ENCODE data around the gene L2HGDH. TPM values are rescaled to one million over a fixed set of nuclear protein-coding genes. Genes with fewer than 3 reads are reported as not detected.

Gene L2HGDH
- polyA plus RNA-seq, 1 of the 3 experiments (the other 2 are of a cell fraction): 8.4 TPM

DNA sequence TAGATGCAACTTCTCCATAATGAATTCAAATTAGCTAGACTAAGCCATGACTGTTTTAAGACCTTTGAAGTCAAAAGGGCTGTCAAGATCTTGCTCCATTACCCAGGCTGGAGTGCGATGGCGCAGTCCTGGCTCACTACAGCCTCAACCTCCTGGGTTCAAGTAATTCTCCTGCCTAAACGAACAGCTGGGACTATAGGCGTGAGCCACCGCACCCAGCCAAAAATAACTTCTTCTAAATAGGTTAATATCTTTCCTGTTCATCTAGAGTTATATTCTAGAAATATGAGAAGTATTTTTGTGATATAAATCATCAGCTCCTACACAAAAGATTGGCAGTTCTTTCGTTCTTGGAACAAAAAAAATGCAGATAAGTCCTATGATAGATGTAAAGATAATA, 41.1 kb downstream of the L2HGDH start:
- TF ChIP-seq, protein P1, sequence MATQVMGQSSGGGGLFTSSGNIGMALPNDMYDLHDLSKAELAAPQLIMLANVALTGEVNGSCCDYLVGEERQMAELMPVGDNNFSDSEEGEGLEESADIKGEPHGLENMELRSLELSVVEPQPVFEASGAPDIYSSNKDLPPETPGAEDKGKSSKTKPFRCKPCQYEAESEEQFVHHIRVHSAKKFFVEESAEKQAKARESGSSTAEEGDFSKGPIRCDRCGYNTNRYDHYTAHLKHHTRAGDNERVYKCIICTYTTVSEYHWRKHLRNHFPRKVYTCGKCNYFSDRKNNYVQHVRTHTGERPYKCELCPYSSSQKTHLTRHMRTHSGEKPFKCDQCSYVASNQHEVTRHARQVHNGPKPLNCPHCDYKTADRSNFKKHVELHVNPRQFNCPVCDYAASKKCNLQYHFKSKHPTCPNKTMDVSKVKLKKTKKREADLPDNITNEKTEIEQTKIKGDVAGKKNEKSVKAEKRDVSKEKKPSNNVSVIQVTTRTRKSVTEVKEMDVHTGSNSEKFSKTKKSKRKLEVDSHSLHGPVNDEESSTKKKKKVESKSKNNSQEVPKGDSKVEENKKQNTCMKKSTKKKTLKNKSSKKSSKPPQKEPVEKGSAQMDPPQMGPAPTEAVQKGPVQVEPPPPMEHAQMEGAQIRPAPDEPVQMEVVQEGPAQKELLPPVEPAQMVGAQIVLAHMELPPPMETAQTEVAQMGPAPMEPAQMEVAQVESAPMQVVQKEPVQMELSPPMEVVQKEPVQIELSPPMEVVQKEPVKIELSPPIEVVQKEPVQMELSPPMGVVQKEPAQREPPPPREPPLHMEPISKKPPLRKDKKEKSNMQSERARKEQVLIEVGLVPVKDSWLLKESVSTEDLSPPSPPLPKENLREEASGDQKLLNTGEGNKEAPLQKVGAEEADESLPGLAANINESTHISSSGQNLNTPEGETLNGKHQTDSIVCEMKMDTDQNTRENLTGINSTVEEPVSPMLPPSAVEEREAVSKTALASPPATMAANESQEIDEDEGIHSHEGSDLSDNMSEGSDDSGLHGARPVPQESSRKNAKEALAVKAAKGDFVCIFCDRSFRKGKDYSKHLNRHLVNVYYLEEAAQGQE (IDR thresholded peaks at IDR 0.05; ENCODE audit: low read depth, low read length): no peak
- TF ChIP-seq FOSL2 (IDR thresholded peaks at IDR 0.05; ENCODE audit: borderline replicate concordance, low read depth) (no peak), JUND (IDR thresholded peaks at IDR 0.05) (no peak), EP300 (IDR thresholded peaks at IDR 0.05; ENCODE audit: borderline replicate concordance in 1 of 2, low read depth in 1 of 2, low read length in 1 of 2) (no peak), RFX5 (IDR thresholded peaks at IDR 0.05; ENCODE audit: low read length) (no peak)
- TF ChIP-seq, protein P2, sequence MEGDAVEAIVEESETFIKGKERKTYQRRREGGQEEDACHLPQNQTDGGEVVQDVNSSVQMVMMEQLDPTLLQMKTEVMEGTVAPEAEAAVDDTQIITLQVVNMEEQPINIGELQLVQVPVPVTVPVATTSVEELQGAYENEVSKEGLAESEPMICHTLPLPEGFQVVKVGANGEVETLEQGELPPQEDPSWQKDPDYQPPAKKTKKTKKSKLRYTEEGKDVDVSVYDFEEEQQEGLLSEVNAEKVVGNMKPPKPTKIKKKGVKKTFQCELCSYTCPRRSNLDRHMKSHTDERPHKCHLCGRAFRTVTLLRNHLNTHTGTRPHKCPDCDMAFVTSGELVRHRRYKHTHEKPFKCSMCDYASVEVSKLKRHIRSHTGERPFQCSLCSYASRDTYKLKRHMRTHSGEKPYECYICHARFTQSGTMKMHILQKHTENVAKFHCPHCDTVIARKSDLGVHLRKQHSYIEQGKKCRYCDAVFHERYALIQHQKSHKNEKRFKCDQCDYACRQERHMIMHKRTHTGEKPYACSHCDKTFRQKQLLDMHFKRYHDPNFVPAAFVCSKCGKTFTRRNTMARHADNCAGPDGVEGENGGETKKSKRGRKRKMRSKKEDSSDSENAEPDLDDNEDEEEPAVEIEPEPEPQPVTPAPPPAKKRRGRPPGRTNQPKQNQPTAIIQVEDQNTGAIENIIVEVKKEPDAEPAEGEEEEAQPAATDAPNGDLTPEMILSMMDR (IDR thresholded peaks at IDR 0.05): no peak
- TF ChIP-seq, protein P3, sequence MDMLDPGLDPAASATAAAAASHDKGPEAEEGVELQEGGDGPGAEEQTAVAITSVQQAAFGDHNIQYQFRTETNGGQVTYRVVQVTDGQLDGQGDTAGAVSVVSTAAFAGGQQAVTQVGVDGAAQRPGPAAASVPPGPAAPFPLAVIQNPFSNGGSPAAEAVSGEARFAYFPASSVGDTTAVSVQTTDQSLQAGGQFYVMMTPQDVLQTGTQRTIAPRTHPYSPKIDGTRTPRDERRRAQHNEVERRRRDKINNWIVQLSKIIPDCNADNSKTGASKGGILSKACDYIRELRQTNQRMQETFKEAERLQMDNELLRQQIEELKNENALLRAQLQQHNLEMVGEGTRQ (IDR thresholded peaks at IDR 0.05; ENCODE audit: borderline replicate concordance, low read depth, low read length): no peak
- H3K27ac ChIP-seq (ENCODE audit: low read depth in 2 of 2, low read length in 1 of 2): no peak overlapping the region
- DNase-seq: no peak
- no peaks in the 10 kb centered on the region for H3K27me3 ChIP-seq (ENCODE audit: insufficient read depth)
- H3F3A ChIP-seq (replicated peaks; ENCODE audit: insufficient read depth): no peaks in the 10 kb centered on the region
- H3K4me2 ChIP-seq: no peak overlapping the region
- no peaks in the 10 kb centered on the region for H3K4me1 ChIP-seq (ENCODE audit: control insufficient read depth in 1 of 2, insufficient read depth in 2 of 2, low read depth in 1 of 2, low read length in 1 of 2)
- POLR2A ChIA-PET: no interaction called here
- no peaks in the 10 kb centered on the region for H3K9me3 ChIP-seq
- H2AFZ ChIP-seq (ENCODE audit: low read depth): no peak overlapping the region
- no peaks in the 10 kb centered on the region for H4K20me1 ChIP-seq (ENCODE audit: insufficient read depth)
- WGBS (ENCODE audit: low lambda C conversion rate): 89% methylated on average over 6 of the region's 6 CpGs
- H3K79me2 ChIP-seq (ENCODE audit: insufficient read depth): no peaks in the 10 kb centered on the region
- CTCF ChIA-PET: interaction anchor here (1.1 kb wide), 1 partner anchor 60 kb away, joined by 3 read pairs; no protein-coding TSS in a partner anchor
- no peak overlapping the region for H3K9ac ChIP-seq
- no peaks in the 10 kb centered on the region for H3K9me2 ChIP-seq
- no peak overlapping the region for H3K4me3 ChIP-seq (ENCODE audit: low read depth in 2 of 2, low read length in 1 of 2)
- peaks cover 0 to 3% of the 10 kb centered on the region in 2 experiments for H3K36me3 ChIP-seq (replicated peaks in 1 of 2; ENCODE audit: control insufficient read depth in 1 of 2, insufficient read depth in 2 of 2, low read length in 1 of 2)

DNA sequence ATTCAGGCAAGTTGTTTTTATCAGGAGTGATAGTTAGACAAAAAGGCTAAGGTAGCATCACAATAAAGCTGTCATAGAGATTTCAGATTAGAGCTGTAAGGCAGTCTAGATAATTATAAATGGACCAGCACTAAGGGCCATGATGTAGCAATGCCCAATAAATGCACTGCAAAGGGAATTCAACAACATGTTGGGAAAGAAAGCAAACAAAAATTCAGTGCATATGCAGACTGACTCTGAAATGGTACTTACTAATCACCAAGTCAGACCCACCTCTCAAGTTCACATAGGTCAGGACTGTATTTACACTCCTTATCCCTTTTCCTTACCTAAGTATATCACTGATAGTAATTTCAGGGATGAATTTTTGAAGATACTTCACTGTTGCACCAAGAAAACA, 47.0 kb downstream of the L2HGDH start:
- Histone ChIP-seq H3K9me3 (no peaks in the 10 kb centered on the region), H3K79me2 (ENCODE audit: insufficient read depth) (no peaks in the 10 kb centered on the region), H3K9ac (no peak overlapping the region), H4K20me1 (ENCODE audit: insufficient read depth) (no peaks in the 10 kb centered on the region), H3K27me3 (ENCODE audit: insufficient read depth) (no peaks in the 10 kb centered on the region), H3F3A (replicated peaks; ENCODE audit: insufficient read depth) (no peaks in the 10 kb centered on the region), H3K27ac (ENCODE audit: low read depth in 2 of 2, low read length in 1 of 2) (no peak overlapping the region), H3K36me3 (replicated peaks in 1 of 2; ENCODE audit: control insufficient read depth in 1 of 2, insufficient read depth in 2 of 2, low read length in 1 of 2) (peaks cover 0 to 3% of the 10 kb centered on the region in 2 experiments), H3K9me2 (no peaks in the 10 kb centered on the region), H3K4me3 (ENCODE audit: low read depth in 2 of 2, low read length in 1 of 2) (no peak overlapping the region), H3K4me1 (ENCODE audit: control insufficient read depth in 1 of 2, insufficient read depth in 2 of 2, low read depth in 1 of 2, low read length in 1 of 2) (no peaks in the 10 kb centered on the region), H2AFZ (ENCODE audit: low read depth) (no peak overlapping the region), H3K4me2 (no peak overlapping the region)
- DNase-seq: no peak
- ChIA-PET CTCF (no interaction called here), POLR2A (no interaction called here)
- TF ChIP-seq, protein P1 (IDR thresholded peaks at IDR 0.05; ENCODE audit: low read depth, low read length): no peak
- no peak for TF ChIP-seq RAD21 (IDR thresholded peaks at IDR 0.05; ENCODE audit: low read length)
- no peak for TF ChIP-seq FOXM1 (IDR thresholded peaks at IDR 0.05; ENCODE audit: low read depth)
- TF ChIP-seq, protein P4, sequence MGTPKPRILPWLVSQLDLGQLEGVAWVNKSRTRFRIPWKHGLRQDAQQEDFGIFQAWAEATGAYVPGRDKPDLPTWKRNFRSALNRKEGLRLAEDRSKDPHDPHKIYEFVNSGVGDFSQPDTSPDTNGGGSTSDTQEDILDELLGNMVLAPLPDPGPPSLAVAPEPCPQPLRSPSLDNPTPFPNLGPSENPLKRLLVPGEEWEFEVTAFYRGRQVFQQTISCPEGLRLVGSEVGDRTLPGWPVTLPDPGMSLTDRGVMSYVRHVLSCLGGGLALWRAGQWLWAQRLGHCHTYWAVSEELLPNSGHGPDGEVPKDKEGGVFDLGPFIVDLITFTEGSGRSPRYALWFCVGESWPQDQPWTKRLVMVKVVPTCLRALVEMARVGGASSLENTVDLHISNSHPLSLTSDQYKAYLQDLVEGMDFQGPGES (IDR thresholded peaks at IDR 0.05; ENCODE audit: low read depth, low read length): no peak
- TF ChIP-seq POLR2AphosphoS5 (IDR thresholded peaks at IDR 0.05; ENCODE audit: low read depth, low read length): no peak
- TF ChIP-seq CHD2 (IDR thresholded peaks at IDR 0.05; ENCODE audit: low read length, partially characterized antibody): no peak
- TF ChIP-seq EZH2phosphoT487 (IDR thresholded peaks at IDR 0.05; ENCODE audit: borderline replicate concordance, low read depth): no peak
- TF ChIP-seq NFIC (IDR thresholded peaks at IDR 0.05; ENCODE audit: borderline replicate concordance): no peak
- TF ChIP-seq YY1 (IDR thresholded peaks at IDR 0.05; ENCODE audit: low read depth): no peak
- TF ChIP-seq, protein P5, sequence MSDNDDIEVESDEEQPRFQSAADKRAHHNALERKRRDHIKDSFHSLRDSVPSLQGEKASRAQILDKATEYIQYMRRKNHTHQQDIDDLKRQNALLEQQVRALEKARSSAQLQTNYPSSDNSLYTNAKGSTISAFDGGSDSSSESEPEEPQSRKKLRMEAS (IDR thresholded peaks at IDR 0.05; ENCODE audit: low read depth): no peak
